ENCODE measurements around the gene C8G.

GRCh38 chr9:136921718-136922117 is 23.3 kb upstream of the C8G start:
- TF ChIP-seq GATA2 (IDR thresholded peaks at IDR 0.05; ENCODE audit: low read depth, low read length) (no peak), GATA3 (IDR thresholded peaks at IDR 0.05; ENCODE audit: low read depth, low read length) (no peak)

Data from SH-SY5Y (cell line).